Stimulated activated naive CD8-positive, alpha-beta T cell treated with anti-CD3 and anti-CD28 coated beads, Interleukin-15, Interleukin-2, amounts not matched to agents 100 ng/mL and 50 ng/mL, for 24 hours (primary cell): ENCODE results near the gene KCNN3.

Experiments used
- H3K27ac Mint-ChIP-seq: one replicate; pipeline ENCODE4 v1.8.0; 2021; ENCODE audit warnings: mild to moderate bottlenecking, mixed read lengths
- H3K27me3 Mint-ChIP-seq: one replicate; pipeline ENCODE4 v1.8.0; 2021; ENCODE audit warnings: mixed read lengths
- H3K36me3 Mint-ChIP-seq: one replicate; pipeline ENCODE4 v1.8.0; 2021; ENCODE audit warnings: low read depth, mixed read lengths
- H3K4me1 Mint-ChIP-seq: one replicate; pipeline ENCODE4 v1.8.0; 2021; ENCODE audit warnings: low read depth, mixed read lengths
- H3K4me3 Mint-ChIP-seq: one replicate; pipeline ENCODE4 v1.8.0; 2021; ENCODE audit warnings: mild to moderate bottlenecking, mixed read lengths
- H3K9me3 Mint-ChIP-seq: one replicate; pipeline ENCODE4 v1.8.0; 2021; ENCODE audit warnings: mixed read lengths

Gene KCNN3

GRCh38 chr1:154747380-154747739, 122.7 kb downstream of the KCNN3 start:
- H3K9me3 Mint-ChIP-seq: no peaks in the 10 kb centered on the region
- H3K4me3 Mint-ChIP-seq: peak overlapping the region; percentile 82
- no peaks in the 10 kb centered on the region for H3K36me3 Mint-ChIP-seq
- H3K27me3 Mint-ChIP-seq: no peaks in the 10 kb centered on the region
- H3K4me1 Mint-ChIP-seq: peaks cover 82% of the 10 kb centered on the region
- peak overlapping the region; percentile 90 for H3K27ac Mint-ChIP-seq

GRCh38 chr1:154746622-154747299, 123.3 kb downstream of the KCNN3 start:
- Mint-ChIP-seq H3K27ac (peak overlapping the region; percentile 90), H3K36me3 (no peaks in the 10 kb centered on the region), H3K9me3 (no peaks in the 10 kb centered on the region), H3K4me1 (peaks cover 76% of the 10 kb centered on the region), H3K27me3 (no peaks in the 10 kb centered on the region), H3K4me3 (peak overlapping the region; percentile 82)

- Mint-ChIP-seq H3K27me3 (no peaks in the 10 kb centered on the region), H3K9me3 (no peaks in the 10 kb centered on the region), H3K4me3 (no peak overlapping the region), H3K27ac (peak overlapping the region; percentile 2), H3K36me3 (no peaks in the 10 kb centered on the region), H3K4me1 (peaks cover 67% of the 10 kb centered on the region)
These were observed 124.2 kb downstream of the KCNN3 start for GRCh38 chr1:154745750-154746425.

GRCh38 chr1:154745286-154745731, 124.8 kb downstream of the KCNN3 start:
- H3K9me3 Mint-ChIP-seq: no peaks in the 10 kb centered on the region
- peaks cover 64% of the 10 kb centered on the region for H3K4me1 Mint-ChIP-seq
- no peaks in the 10 kb centered on the region for H3K27me3 Mint-ChIP-seq
- H3K27ac Mint-ChIP-seq: peak overlapping the region; percentile 27
- H3K4me3 Mint-ChIP-seq: no peak overlapping the region
- no peaks in the 10 kb centered on the region for H3K36me3 Mint-ChIP-seq

GRCh38 chr1:154744352-154745035, 125.6 kb downstream of the KCNN3 start:
- H3K9me3 Mint-ChIP-seq: no peaks in the 10 kb centered on the region
- H3K27ac Mint-ChIP-seq: no peak overlapping the region
- H3K4me3 Mint-ChIP-seq: no peak overlapping the region
- H3K4me1 Mint-ChIP-seq: peaks cover 65% of the 10 kb centered on the region
- H3K27me3 Mint-ChIP-seq: no peaks in the 10 kb centered on the region
- no peaks in the 10 kb centered on the region for H3K36me3 Mint-ChIP-seq

- H3K4me1 Mint-ChIP-seq: peaks cover 65% of the 10 kb centered on the region
These were observed 126.5 kb downstream of the KCNN3 start for GRCh38 chr1:154743526-154744036.

GRCh38 chr1:154742606-154743005, 127.5 kb downstream of the KCNN3 start:
- Mint-ChIP-seq H3K4me3 (no peak overlapping the region), H3K4me1 (peaks cover 65% of the 10 kb centered on the region), H3K27ac (no peak overlapping the region), H3K36me3 (no peaks in the 10 kb centered on the region), H3K27me3 (peaks cover 4% of the 10 kb centered on the region), H3K9me3 (no peaks in the 10 kb centered on the region)

More at GRCh38 chr1:154743526-154744036, 126.5 kb downstream of the KCNN3 start:
- Mint-ChIP-seq H3K27me3 (no peaks in the 10 kb centered on the region), H3K4me3 (no peak overlapping the region), H3K36me3 (no peaks in the 10 kb centered on the region), H3K27ac (no peak overlapping the region), H3K9me3 (no peaks in the 10 kb centered on the region)

GRCh38 chr1:154741741-154742495, 128.2 kb downstream of the KCNN3 start:
- no peaks in the 10 kb centered on the region for H3K9me3 Mint-ChIP-seq
- H3K27me3 Mint-ChIP-seq: peaks cover 4% of the 10 kb centered on the region

GRCh38 chr1:154741327-154741726, 128.8 kb downstream of the KCNN3 start:
- H3K9me3 Mint-ChIP-seq: no peaks in the 10 kb centered on the region
- H3K27ac Mint-ChIP-seq: no peak overlapping the region
- no peaks in the 10 kb centered on the region for H3K36me3 Mint-ChIP-seq
- no peak overlapping the region for H3K4me3 Mint-ChIP-seq
- H3K27me3 Mint-ChIP-seq: peaks cover 4% of the 10 kb centered on the region
- H3K4me1 Mint-ChIP-seq: peaks cover 65% of the 10 kb centered on the region

More at GRCh38 chr1:154741741-154742495, 128.2 kb downstream of the KCNN3 start:
- H3K4me1 Mint-ChIP-seq: peaks cover 65% of the 10 kb centered on the region
- H3K27ac Mint-ChIP-seq: no peak overlapping the region
- no peaks in the 10 kb centered on the region for H3K36me3 Mint-ChIP-seq
- H3K4me3 Mint-ChIP-seq: no peak overlapping the region

- Mint-ChIP-seq H3K4me1 (peaks cover 57% of the 10 kb centered on the region), H3K4me3 (no peak overlapping the region), H3K27me3 (peaks cover 4% of the 10 kb centered on the region), H3K27ac (peak overlapping the region; percentile 3), H3K36me3 (no peaks in the 10 kb centered on the region), H3K9me3 (no peaks in the 10 kb centered on the region)
These were observed 130.4 kb downstream of the KCNN3 start for GRCh38 chr1:154739654-154740053.

- H3K36me3 Mint-ChIP-seq: no peaks in the 10 kb centered on the region
- H3K27ac Mint-ChIP-seq: peak overlapping the region; percentile 74
- no peaks in the 10 kb centered on the region for H3K9me3 Mint-ChIP-seq
- peaks cover 44% of the 10 kb centered on the region for H3K4me1 Mint-ChIP-seq
- peak overlapping the region; percentile 23 for H3K4me3 Mint-ChIP-seq
- H3K27me3 Mint-ChIP-seq: peaks cover 4% of the 10 kb centered on the region
These were observed 133.2 kb downstream of the KCNN3 start for GRCh38 chr1:154736841-154737240.

- Mint-ChIP-seq H3K36me3 (no peaks in the 10 kb centered on the region), H3K27ac (peak overlapping the region; percentile 75), H3K9me3 (no peaks in the 10 kb centered on the region), H3K4me1 (peaks cover 46% of the 10 kb centered on the region), H3K4me3 (no peak overlapping the region), H3K27me3 (peaks cover 4% of the 10 kb centered on the region)
These were observed 134.3 kb downstream of the KCNN3 start for GRCh38 chr1:154735804-154736168.

GRCh38 chr1:154735061-154735803, 134.8 kb downstream of the KCNN3 start:
- no peaks in the 10 kb centered on the region for H3K9me3 Mint-ChIP-seq
- peaks cover 4% of the 10 kb centered on the region for H3K27me3 Mint-ChIP-seq
- peaks cover 51% of the 10 kb centered on the region for H3K4me1 Mint-ChIP-seq
- H3K27ac Mint-ChIP-seq: peak overlapping the region; percentile 78
- no peaks in the 10 kb centered on the region for H3K36me3 Mint-ChIP-seq
- no peak overlapping the region for H3K4me3 Mint-ChIP-seq

- H3K27ac Mint-ChIP-seq: peak overlapping the region; percentile 22
- peaks cover 55% of the 10 kb centered on the region for H3K4me1 Mint-ChIP-seq
- H3K27me3 Mint-ChIP-seq: peaks cover 4% of the 10 kb centered on the region
- no peaks in the 10 kb centered on the region for H3K9me3 Mint-ChIP-seq
- H3K36me3 Mint-ChIP-seq: no peaks in the 10 kb centered on the region
- H3K4me3 Mint-ChIP-seq: no peak overlapping the region
These were observed 136.5 kb downstream of the KCNN3 start for GRCh38 chr1:154733621-154734020.
